Heart right ventricle (tissue), 16 donors: ENCODE results near the gene MAST1. TPM values are rescaled to one million over a fixed set of nuclear protein-coding genes. Genes with fewer than 3 reads are reported as not detected.

ENCODE experiments used
- ATAC-seq, 8 donors: fragments of 200-7000 bp; cut with Tn5 transposase; one replicate each; pipeline ENCODE4 v1.9.1; 2020; ENCODE audit warnings: mild to moderate bottlenecking in 8 of 8, moderate library complexity in 8 of 8, moderate number of reproducible peaks in 1 of 8
- DNase-seq, 2 donors: peaks; one replicate each; pipeline ENCODE4 v3.0.0-alpha.2; 2020
- H3K27ac ChIP-seq, 10 donors: fragments of 200-600 bp; sonication (generic) in 2 of 10; one replicate each; pipeline versions ENCODE4 v1.5.0 to v1.8.0; 2020 to 2022; ENCODE audit warnings: mild to moderate bottlenecking in 3 of 10
- H3K27me3 ChIP-seq, 7 donors: fragments of 200-600 bp; one replicate each; pipeline ENCODE4 v1.8.0; 2021 to 2022; ENCODE audit warnings: mild to moderate bottlenecking in 2 of 7
- H3K36me3 ChIP-seq, 9 donors: fragments of 200-600 bp; sonication (generic) in 1 of 9; one replicate each; pipeline versions ENCODE4 v1.5.0 to v1.8.0; 2020 to 2022; ENCODE audit warnings: mild to moderate bottlenecking in 2 of 9
- H3K4me1 ChIP-seq, 9 donors: fragments of 200-600 bp; sonication (generic) in 1 of 9; one replicate each; pipeline versions ENCODE4 v1.5.0 to v1.8.0; 2020 to 2022; ENCODE audit warnings: mild to moderate bottlenecking in 4 of 9
- H3K4me3 ChIP-seq, 10 donors: fragments of 200-600 bp; sonication (generic) in 2 of 10; one replicate each; pipeline versions ENCODE4 v1.5.0 to v1.8.0; 2020 to 2022; ENCODE audit warnings: mild to moderate bottlenecking in 7 of 10, moderate library complexity in 2 of 10
- H3K9me3 ChIP-seq, 11 donors: fragments of 200-600 bp in 10 of 11; sonication (generic) in 2 of 11; one replicate each; pipeline versions ENCODE4 v1.5.0 to v1.8.0; 2013 to 2022; ENCODE audit warnings: mild to moderate bottlenecking in 2 of 11, control low read depth in 1 of 11, moderate library complexity in 1 of 11
- WGBS, 2 donors: extraction: QIAGEN DNeasy Blood & Tissue Kit; methylation state at CpG; one replicate each; pipeline ENCODE4 v1.1.7; 2013; ENCODE audit warnings: inconsistent platforms in 1 of 2; 5-methylcytosine and 5-hydroxymethylcytosine counted together
- intact Hi-C, 10 donors: fragments of 100-400 bp; cut with DNase I; formaldehyde crosslinking; loops; one replicate each; pipeline versions ENCODE4 v1.11.1 to v1.14.2; 2022
- polyA plus RNA-seq, 2 donors: library from polyadenylated mRNA; stranded (reverse); fragments of 200-250 nt; gene quantifications; one replicate each; pipeline ENCODE4 v1.2.3, GENCODE V29; 2013
- total RNA-seq, 10 donors: library from RNA; stranded (reverse); fragmentation: NEBNext Ultra II Directional in 3 of 10; extraction: Animal tissue kit (Norgen Biotek cat#: 25700) in 3 of 10; gene quantifications; one replicate each; pipeline versions ENCODE4 v1.2.1 to v1.2.4, GENCODE V29; 2021 to 2023
- TF ChIP-seq, protein P1 (sequence below), 9 donors: fragments of 200-600 bp; sonication (generic) in 2 of 9; IDR thresholded peaks; one replicate each; pipeline versions ENCODE4 v1.5.0 to v1.8.0; 2021 to 2022; ENCODE audit warnings: antibody characterized with exemption in 9 of 9, mild to moderate bottlenecking in 5 of 9, moderate library complexity in 1 of 9
- donor health status: Arrhythmogenic right ventricular cardiomyopathy.
- donor health status: ischemic (EF 13 %, LVEDD 7.1; RV severe dilation, severe dysfunction).
- donor health status: healthy with polysubstance abuse.
- donor health status: DM: no; HTN: yes; CAD: no.
- donor health status: DM: no; HTN: no; CAD: no.
- donor health status: ischemic (EF 25% LVEDD 6.9; RV normal size, moderate dysfunction).
- donor health status: ischemic (EF 25% LVEDD 5.7; RV mildly dilated, moderate dysfunction).
- donor health status: healthy.
- donor health status: DM: yes; HTN: yes; CAD: no.
- donor health status: Ischemic cardiomyopathy.
- donor health status: ischemic (EF 35%, LVEDD 5.7; RV mildly dilated, moderate dysfunction).
- donor health status: nonischemic (EF 11% LVEDD 7.7; RV severe dilation, severe dysfunction).
- donor health status: DM: yes; HTN: yes; CAD: no.
- donor health status: PGD.
- donor health status: ischemic (EF 29% LVEDD 5.4; RV normal size, mild dysfunction).
- donor health status: nonischemic (EF 23%, LVEDD 6.1; RV moderate dilation, normal function).

The MAST1 gene
- total and polyA plus RNA-seq, 12 donors, result 0.07 to 0.88 (median 0.31) TPM; not detected in 2

DNA sequence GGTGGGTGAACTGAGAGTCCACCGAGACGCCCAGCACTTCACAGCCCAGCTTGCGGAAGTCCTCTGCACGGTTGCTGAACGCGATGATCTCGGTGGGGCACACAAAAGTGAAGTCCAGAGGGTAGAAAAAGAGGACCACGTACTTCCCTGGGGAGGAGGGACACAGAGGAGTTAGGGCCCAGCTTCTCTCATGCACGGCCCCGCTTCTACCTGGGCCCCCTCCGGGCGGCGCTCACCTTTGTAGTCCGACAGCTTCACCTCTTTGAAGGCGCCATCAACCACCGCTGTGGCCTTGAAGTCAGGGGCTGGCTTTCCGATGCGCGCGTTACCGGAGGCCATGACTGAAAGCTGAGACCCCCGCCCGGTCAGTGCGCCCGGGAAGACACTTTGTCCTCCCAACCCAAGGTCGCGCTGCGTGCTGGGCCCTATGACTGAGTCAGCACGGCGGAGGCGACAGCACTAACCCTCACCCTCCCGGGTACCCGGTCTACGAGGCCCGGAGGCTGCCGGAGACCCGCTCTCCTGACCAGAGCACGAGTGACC lies 37.3 kb upstream of the MAST1 start:
- TF ChIP-seq, protein P1, sequence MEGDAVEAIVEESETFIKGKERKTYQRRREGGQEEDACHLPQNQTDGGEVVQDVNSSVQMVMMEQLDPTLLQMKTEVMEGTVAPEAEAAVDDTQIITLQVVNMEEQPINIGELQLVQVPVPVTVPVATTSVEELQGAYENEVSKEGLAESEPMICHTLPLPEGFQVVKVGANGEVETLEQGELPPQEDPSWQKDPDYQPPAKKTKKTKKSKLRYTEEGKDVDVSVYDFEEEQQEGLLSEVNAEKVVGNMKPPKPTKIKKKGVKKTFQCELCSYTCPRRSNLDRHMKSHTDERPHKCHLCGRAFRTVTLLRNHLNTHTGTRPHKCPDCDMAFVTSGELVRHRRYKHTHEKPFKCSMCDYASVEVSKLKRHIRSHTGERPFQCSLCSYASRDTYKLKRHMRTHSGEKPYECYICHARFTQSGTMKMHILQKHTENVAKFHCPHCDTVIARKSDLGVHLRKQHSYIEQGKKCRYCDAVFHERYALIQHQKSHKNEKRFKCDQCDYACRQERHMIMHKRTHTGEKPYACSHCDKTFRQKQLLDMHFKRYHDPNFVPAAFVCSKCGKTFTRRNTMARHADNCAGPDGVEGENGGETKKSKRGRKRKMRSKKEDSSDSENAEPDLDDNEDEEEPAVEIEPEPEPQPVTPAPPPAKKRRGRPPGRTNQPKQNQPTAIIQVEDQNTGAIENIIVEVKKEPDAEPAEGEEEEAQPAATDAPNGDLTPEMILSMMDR (IDR thresholded peaks at IDR 0.05), result no peak
- ATAC-seq, result peak; percentile 18 to 57 (median 35)
- H3K4me1 ChIP-seq, result peaks cover 2 to 37% (median 30%) of the 10 kb centered on the region in 9 donors
- peak overlapping the region; percentile 62 to 95 (median 90) for H3K27ac ChIP-seq
- peak overlapping the region; percentile 69 to 97 (median 92) for H3K4me3 ChIP-seq
- peaks cover 0 to 12% (median 0%) of the 10 kb centered on the region in 7 donors for H3K27me3 ChIP-seq
- 6 to 9% methylated on average over 37 to 38 of the region's 38 CpGs for WGBS, 2 donors
- peak in 1 of 2 donors; percentile 38 for DNase-seq
- intact Hi-C loops, result loop anchor here in 3 of 10 donors (5.0 to 10.0 kb wide), 2 partner anchors 34 to 96 kb away; no protein-coding TSS in a partner anchor
- no peaks in the 10 kb centered on the region for H3K9me3 ChIP-seq
- peaks cover 0 to 41% (median 15%) of the 10 kb centered on the region in 9 donors for H3K36me3 ChIP-seq

DNA sequence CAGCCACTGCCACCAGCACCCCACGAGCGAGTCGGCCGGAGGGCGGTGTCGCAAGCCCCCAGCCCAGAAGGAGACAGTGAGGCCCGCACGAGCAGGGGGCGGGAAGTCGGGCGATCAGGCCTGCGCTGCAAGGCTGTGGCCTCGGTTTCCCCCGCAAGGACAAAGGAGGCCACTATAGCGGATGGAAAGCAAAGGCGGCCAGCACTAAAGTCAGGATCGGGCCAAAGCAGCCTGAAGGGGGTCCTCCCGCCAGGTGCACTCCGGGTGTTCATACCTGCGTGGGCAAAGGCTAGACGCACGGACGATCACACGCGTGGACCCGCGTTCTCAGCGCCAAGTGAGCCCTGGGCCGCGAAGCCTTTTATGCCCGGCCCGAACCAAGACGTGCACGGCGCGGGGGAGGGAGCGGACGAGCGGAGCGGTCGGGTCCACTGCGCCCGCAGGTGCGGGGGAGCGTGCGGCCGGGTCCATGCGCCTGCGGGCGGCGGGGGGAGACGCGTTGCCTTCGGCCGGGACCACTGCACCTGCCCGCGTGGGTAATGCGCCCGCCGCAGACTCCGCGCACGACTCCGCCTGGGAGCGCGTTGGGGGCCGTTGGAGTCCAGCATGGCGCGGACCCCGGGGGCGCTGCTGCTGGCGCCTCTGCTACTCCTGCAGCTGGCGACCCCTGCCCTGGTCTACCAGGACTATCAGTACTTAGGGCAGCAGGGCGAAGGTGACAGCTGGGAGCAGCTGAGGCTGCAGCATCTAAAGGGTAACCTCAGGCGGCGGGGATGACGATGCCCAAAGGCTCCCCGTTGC lies 36.6 kb upstream of the MAST1 start, which contains the start of the genes PRDX2 and THSD8:
PRDX2 (minus strand) TSS at position 335 of the 801 bp plus-strand sequence. CDS start 539 bp downstream, outside the sequence.
THSD8 (plus strand) TSS at position 604 of the 801 bp plus-strand sequence; CDS start at position 607, 3 bp downstream.
- H3K27me3 ChIP-seq, result peaks cover 0 to 12% (median 0%) of the 10 kb centered on the region in 7 donors
- ATAC-seq (peak; percentile 82 to 90 (median 86)), DNase-seq (peak; percentile 76 to 86)
- peak within 1 kb of the TSS; percentile 69 to 97 (median 92) for H3K4me3 ChIP-seq
- H3K36me3 ChIP-seq, result peaks cover 0 to 41% (median 15%) of the 10 kb centered on the region in 9 donors
- TF ChIP-seq, protein P1 (IDR thresholded peaks at IDR 0.05), result no peak
- H3K27ac ChIP-seq, result peak within 1 kb of the TSS; percentile 62 to 95 (median 90)
- peaks cover 3 to 37% (median 26%) of the 10 kb centered on the region in 9 donors for H3K4me1 ChIP-seq
- 0 to 1% methylated on average over 78 of the region's 78 CpGs for WGBS, 2 donors
- intact Hi-C loops, result loop anchor here in 3 of 10 donors (5.0 to 10.0 kb wide), 2 partner anchors 34 to 97 kb away; no protein-coding TSS in a partner anchor
- no peaks in the 10 kb centered on the region for H3K9me3 ChIP-seq

GRCh38 chr19:12802267-12803106 lies 35.8 kb upstream of the MAST1 start:
- intact Hi-C loops, result loop anchor here in 3 of 10 donors (5.0 to 10.0 kb wide), 2 partner anchors 35 to 98 kb away; no protein-coding TSS in a partner anchor
- H3K9me3 ChIP-seq, result no peaks in the 10 kb centered on the region
- peaks cover 0 to 32% (median 15%) of the 10 kb centered on the region in 9 donors for H3K36me3 ChIP-seq
- peaks cover 0 to 12% (median 0%) of the 10 kb centered on the region in 7 donors for H3K27me3 ChIP-seq
- DNase-seq (no peak), ATAC-seq (peak in 3 of 8 donors; percentile 1 to 2 (median 1))
- TF ChIP-seq, protein P1 (IDR thresholded peaks at IDR 0.05), result no peak
- peak overlapping the region; percentile 69 to 97 (median 92) for H3K4me3 ChIP-seq
- 42% methylated on average over 22 of the region's 22 CpGs for WGBS, 2 donors
- peak overlapping the region in 8 of 10 donors; percentile 87 to 95 (median 92) for H3K27ac ChIP-seq
- peaks cover 6 to 42% (median 32%) of the 10 kb centered on the region in 9 donors for H3K4me1 ChIP-seq
